HepG2 (cell line): Measurements from ENCODE around the gene PPIA. TPM values are rescaled to one million over a fixed set of nuclear protein-coding genes. Genes with fewer than 3 reads are reported as not detected.

Source experiments
- ADNP ChIP-seq: sonication (generic); formaldehyde crosslinking; IDR thresholded peaks from 2 replicates; pipeline ENCODE4 v1.4.0; 2020; ENCODE audit warnings: missing genetic modification reagents
- ARHGAP35 ChIP-seq: sonication (generic); formaldehyde crosslinking; IDR thresholded peaks from 2 replicates; pipeline ENCODE4 v1.9.0; 2022; ENCODE audit warnings: mild to moderate bottlenecking, inconsistent platforms, moderate library complexity, missing genetic modification reagents, borderline replicate concordance
- ARNT2 ChIP-seq: sonication (generic); formaldehyde crosslinking; IDR thresholded peaks from 2 replicates; pipeline ENCODE4 v1.8.0; 2022; ENCODE audit warnings: mild to moderate bottlenecking, low read depth, missing genetic modification reagents, moderate library complexity
- CHCHD3 ChIP-seq: sonication (generic); formaldehyde crosslinking; IDR thresholded peaks from 2 replicates; pipeline ENCODE4 v1.8.0; 2022; ENCODE audit warnings: mild to moderate bottlenecking, missing genetic modification reagents, moderate library complexity
- FOSL1 ChIP-seq: sonication (generic); formaldehyde crosslinking; IDR thresholded peaks from 2 replicates; pipeline ENCODE4 v1.9.0; 2021; ENCODE audit warnings: missing genetic modification reagents, borderline replicate concordance
- FOSL2 ChIP-seq: sonication (generic); formaldehyde crosslinking; IDR thresholded peaks from 2 replicates; pipeline ENCODE4 v1.4.0; 2020; ENCODE audit warnings: missing genetic modification reagents
- FOXK2 ChIP-seq: fragments of 450-650 bp; IDR thresholded peaks from 2 replicates; pipeline ENCODE4 v1.6.1; 2016
- HMGA1 ChIP-seq: sonication (generic); formaldehyde crosslinking; conservative IDR thresholded peaks from 2 replicates; pipeline ENCODE4 v1.4.0; 2020; ENCODE audit warnings: missing genetic modification reagents
- JDP2 ChIP-seq: sonication (generic); formaldehyde crosslinking; IDR thresholded peaks from 2 replicates; pipeline ENCODE4 v1.8.1; 2022; ENCODE audit warnings: missing genetic modification reagents, borderline replicate concordance
- NFYC ChIP-seq: IDR thresholded peaks from 2 replicates; pipeline ENCODE4 v1.6.1; 2016; ENCODE audit warnings: missing genetic modification reagents, missing compliant biosample characterization
- SAFB2 ChIP-seq: sonication (generic); formaldehyde crosslinking; IDR thresholded peaks from 2 replicates; pipeline ENCODE4 v1.5.1; 2020; ENCODE audit warnings: missing genetic modification reagents, low read depth, mild to moderate bottlenecking, borderline replicate concordance
- SMYD3 ChIP-seq: sonication (generic); formaldehyde crosslinking; IDR thresholded peaks from 2 replicates; pipeline ENCODE4 v1.8.1; 2023; ENCODE audit warnings: mild to moderate bottlenecking, missing genetic modification reagents
- SP5 ChIP-seq: IDR thresholded peaks from 2 replicates; pipeline ENCODE4 v1.6.1; 2016; ENCODE audit warnings: low read depth, borderline replicate concordance
- SRSF9 ChIP-seq: fragments of 200-400 bp; formaldehyde crosslinking; IDR thresholded peaks from 2 replicates; pipeline ENCODE4 v1.6.1; 2018; ENCODE audit warnings: borderline replicate concordance, mild to moderate bottlenecking, low read depth, low read length; ENCODE audit not compliant: insufficient read depth, poor library complexity, severe bottlenecking
- ZNF205 ChIP-seq: IDR thresholded peaks from 2 replicates; pipeline ENCODE4 v1.6.1; 2018; ENCODE audit warnings: missing biosample characterization, missing genetic modification reagents
- ZNF24 ChIP-seq: fragments of 450-650 bp; IDR thresholded peaks from 2 replicates; pipeline ENCODE4 v1.6.1; 2017; ENCODE audit warnings: antibody characterized with exemption, mild to moderate bottlenecking
- ZNF446 ChIP-seq: sonication (generic); formaldehyde crosslinking; IDR thresholded peaks from 2 replicates; pipeline ENCODE4 v1.5.0; 2020; ENCODE audit warnings: mild to moderate bottlenecking, missing genetic modification reagents
- ZNF484 ChIP-seq: sonication (generic); formaldehyde crosslinking; IDR thresholded peaks from 2 replicates; pipeline ENCODE4 v1.5.1; 2020; ENCODE audit warnings: mild to moderate bottlenecking, low read depth, missing genetic modification reagents, borderline replicate concordance
- ZNF674 ChIP-seq: sonication (generic); formaldehyde crosslinking; IDR thresholded peaks from 2 replicates; pipeline ENCODE4 v1.5.0; 2020; ENCODE audit warnings: low read depth, mild to moderate bottlenecking, missing genetic modification reagents
- ZNF839 ChIP-seq: sonication (generic); formaldehyde crosslinking; IDR thresholded peaks from 2 replicates; pipeline ENCODE4 v1.4.0; 2020; ENCODE audit warnings: missing genetic modification reagents, mild to moderate bottlenecking, borderline replicate concordance
- ZNF850 ChIP-seq: sonication (generic); formaldehyde crosslinking; conservative IDR thresholded peaks from 2 replicates; pipeline ENCODE4 v1.9.0; 2021; ENCODE audit warnings: mild to moderate bottlenecking, missing genetic modification reagents
- polyA plus RNA-seq, 8 experiments: library from polyadenylated mRNA; depleted of rRNA in 3 of 8; stranded (reverse) in 7 of 8; unstranded in 1 of 8; fragments of >200 nt; fragmentation: Illumina TruSeq in 4 of 8; extraction: Trizol in 4 of 8; gene quantifications; 2 replicates each; pipeline versions ENCODE4 v1.2.1 to v1.2.3, GENCODE V29; 2011 to 2016; ENCODE audit warnings: low read depth in 4 of 8, missing spikeins in 1 of 8, mixed read lengths in 1 of 8; ENCODE audit not compliant: insufficient read depth in 1 of 8
- total RNA-seq, 5 experiments: library from RNA; depleted of rRNA; stranded (reverse); fragments of >200 nt; fragmentation: Illumina TruSeq; extraction: Trizol; gene quantifications; 2 replicates each; pipeline ENCODE4 v1.2.3, GENCODE V29; 2016; ENCODE audit warnings: low read depth in 1 of 5
- TF ChIP-seq, protein P1 (sequence below): sonication (generic); formaldehyde crosslinking; IDR thresholded peaks from 2 replicates; pipeline ENCODE4 v1.4.0; 2020; ENCODE audit warnings: missing genetic modification reagents

PPIA gene
- total and polyA plus RNA-seq, 2 of the 13 experiments (the other 11 are each of a cell fraction or from before 2014, with no cell fraction given), result 2,268 to 3,010 TPM

DNA sequence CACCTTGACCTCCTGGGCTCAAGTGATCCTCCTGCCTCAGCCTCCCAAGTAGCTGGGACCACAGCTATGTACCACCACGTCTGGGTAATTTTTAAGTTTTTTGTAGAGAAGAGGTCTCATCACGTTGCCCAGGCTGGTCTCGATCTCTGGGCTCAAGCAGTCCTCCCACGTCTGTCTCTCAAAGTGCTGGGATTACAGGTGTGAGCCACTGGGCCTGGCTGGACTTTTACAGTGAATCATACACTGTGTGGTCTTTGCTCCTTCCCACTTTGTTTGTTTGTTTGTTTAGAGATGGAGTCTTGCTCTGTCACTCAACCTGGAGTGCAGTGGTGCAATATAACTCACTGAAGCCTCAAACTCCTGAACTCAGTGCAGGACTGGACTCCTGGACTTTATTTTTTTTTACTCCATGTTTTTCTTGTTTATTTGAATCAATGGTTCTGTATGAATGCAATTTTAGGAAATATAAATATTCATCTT lies 12.5 kb downstream of the PPIA start (continued):
- TF ChIP-seq, protein P1, sequence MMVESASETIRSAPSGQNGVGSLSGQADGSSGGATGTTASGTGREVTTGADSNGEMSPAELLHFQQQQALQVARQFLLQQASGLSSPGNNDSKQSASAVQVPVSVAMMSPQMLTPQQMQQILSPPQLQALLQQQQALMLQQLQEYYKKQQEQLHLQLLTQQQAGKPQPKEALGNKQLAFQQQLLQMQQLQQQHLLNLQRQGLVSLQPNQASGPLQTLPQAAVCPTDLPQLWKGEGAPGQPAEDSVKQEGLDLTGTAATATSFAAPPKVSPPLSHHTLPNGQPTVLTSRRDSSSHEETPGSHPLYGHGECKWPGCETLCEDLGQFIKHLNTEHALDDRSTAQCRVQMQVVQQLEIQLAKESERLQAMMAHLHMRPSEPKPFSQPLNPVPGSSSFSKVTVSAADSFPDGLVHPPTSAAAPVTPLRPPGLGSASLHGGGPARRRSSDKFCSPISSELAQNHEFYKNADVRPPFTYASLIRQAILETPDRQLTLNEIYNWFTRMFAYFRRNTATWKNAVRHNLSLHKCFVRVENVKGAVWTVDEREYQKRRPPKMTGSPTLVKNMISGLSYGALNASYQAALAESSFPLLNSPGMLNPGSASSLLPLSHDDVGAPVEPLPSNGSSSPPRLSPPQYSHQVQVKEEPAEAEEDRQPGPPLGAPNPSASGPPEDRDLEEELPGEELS (CRISPR knock-in tag), result peak; percentile 92
- no peak for TF ChIP-seq ZNF850
- TF ChIP-seq CHCHD3, result no peak
- no peak for TF ChIP-seq SRSF9
- peak; percentile 22; the same call in 1 of the 2 replicates for TF ChIP-seq ZNF205 (CRISPR knock-in tag)
- TF ChIP-seq FOSL1 (CRISPR knock-in tag), result no peak; the same call in 1 of the 2 replicates
- no peak for TF ChIP-seq ARNT2 (CRISPR knock-in tag)
- no peak for TF ChIP-seq ARHGAP35 (CRISPR knock-in tag)
- no peak for TF ChIP-seq NFYC (CRISPR knock-in tag)
- 0 out of 2 replicates have a peak, but pooled peaks have one; percentile 11 for TF ChIP-seq ADNP (CRISPR knock-in tag)
- no peak for TF ChIP-seq JDP2
- TF ChIP-seq FOSL2 (CRISPR knock-in tag), result peak; percentile 93
- no peak for TF ChIP-seq ZNF446 (CRISPR knock-in tag)
- TF ChIP-seq ZNF24, result no peak
- no peak for TF ChIP-seq ZNF674
- no peak for TF ChIP-seq ZNF839 (CRISPR knock-in tag)
- TF ChIP-seq SAFB2 (CRISPR knock-in tag), result no peak
- 0 out of 2 replicates have a peak, but pooled peaks have one; percentile 37 for TF ChIP-seq SMYD3
- TF ChIP-seq ZNF484 (CRISPR knock-in tag), result no peak
- no peak for TF ChIP-seq SP5 (CRISPR knock-in tag)
- TF ChIP-seq HMGA1 (CRISPR knock-in tag), result no peak
- TF ChIP-seq FOXK2, result peak; percentile 51; the same call in 1 of the 2 replicates
